Fibroblast of lung (primary cell): ENCODE measurements around the gene EPHB1.

Experiments used
- EZH2 ChIP-seq: IDR thresholded peaks from 2 replicates; pipeline ENCODE4 v1.5.1; 2012; ENCODE audit warnings: low read length, control low read depth, mild to moderate bottlenecking; ENCODE audit errors: missing control alignments
- TF ChIP-seq, protein P1 (sequence below), 2 donors: IDR thresholded peaks in 1 of 2; conservative IDR thresholded peaks in 1 of 2; 1 replicate in 1 of 2; 2 replicates in 1 of 2; pipeline ENCODE4 v1.5.1; 2011 to 2012; ENCODE audit warnings: low read length in 2 of 2, control low read depth in 1 of 2, inconsistent platforms in 1 of 2, low read depth in 1 of 2, mild to moderate bottlenecking in 1 of 2

DNA sequence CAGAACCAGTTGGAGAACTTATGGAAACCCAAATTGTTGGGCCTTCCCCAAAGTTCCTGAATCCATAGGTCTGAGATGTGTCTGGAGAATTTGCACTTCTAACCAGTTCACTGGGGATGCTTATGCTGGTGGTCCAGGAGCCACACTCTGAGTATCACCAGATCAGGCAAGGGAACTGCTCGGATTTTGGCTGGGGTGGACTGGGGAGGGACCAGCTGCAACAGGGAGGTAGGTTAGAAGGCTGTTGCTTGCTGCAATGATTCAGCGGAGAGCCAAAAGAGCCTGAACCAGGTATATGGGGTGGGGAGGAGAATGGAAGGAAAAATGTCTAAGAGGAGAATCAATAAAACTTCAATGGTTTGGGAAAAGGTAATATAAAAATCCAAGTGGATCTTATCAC lies 45.9 kb upstream of the EPHB1 start:
- TF ChIP-seq, protein P1, sequence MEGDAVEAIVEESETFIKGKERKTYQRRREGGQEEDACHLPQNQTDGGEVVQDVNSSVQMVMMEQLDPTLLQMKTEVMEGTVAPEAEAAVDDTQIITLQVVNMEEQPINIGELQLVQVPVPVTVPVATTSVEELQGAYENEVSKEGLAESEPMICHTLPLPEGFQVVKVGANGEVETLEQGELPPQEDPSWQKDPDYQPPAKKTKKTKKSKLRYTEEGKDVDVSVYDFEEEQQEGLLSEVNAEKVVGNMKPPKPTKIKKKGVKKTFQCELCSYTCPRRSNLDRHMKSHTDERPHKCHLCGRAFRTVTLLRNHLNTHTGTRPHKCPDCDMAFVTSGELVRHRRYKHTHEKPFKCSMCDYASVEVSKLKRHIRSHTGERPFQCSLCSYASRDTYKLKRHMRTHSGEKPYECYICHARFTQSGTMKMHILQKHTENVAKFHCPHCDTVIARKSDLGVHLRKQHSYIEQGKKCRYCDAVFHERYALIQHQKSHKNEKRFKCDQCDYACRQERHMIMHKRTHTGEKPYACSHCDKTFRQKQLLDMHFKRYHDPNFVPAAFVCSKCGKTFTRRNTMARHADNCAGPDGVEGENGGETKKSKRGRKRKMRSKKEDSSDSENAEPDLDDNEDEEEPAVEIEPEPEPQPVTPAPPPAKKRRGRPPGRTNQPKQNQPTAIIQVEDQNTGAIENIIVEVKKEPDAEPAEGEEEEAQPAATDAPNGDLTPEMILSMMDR (conservative IDR thresholded peaks at IDR 0.05 in 1 of 2, IDR thresholded peaks at IDR 0.05 in 1 of 2; ENCODE audit: low read depth in 1 of 2, low read length in 2 of 2): no peak
- TF ChIP-seq EZH2: no peak
